Ishikawa (cell line): ENCODE results near the gene C1R.

Source experiments
- CEBPB ChIP-seq: IDR thresholded peaks from 2 replicates; pipeline ENCODE4 v1.6.1; 2012
- CREB1 ChIP-seq: IDR thresholded peaks from 2 replicates; pipeline ENCODE4 v1.6.1; 2012; ENCODE audit warnings: low read depth
- EGR1 ChIP-seq: IDR thresholded peaks from 2 replicates; pipeline ENCODE4 v1.6.1; 2012
- EP300 ChIP-seq: IDR thresholded peaks from 2 replicates; pipeline ENCODE4 v1.6.1; 2012; ENCODE audit warnings: borderline replicate concordance
- FOXM1 ChIP-seq: IDR thresholded peaks from 2 replicates; pipeline ENCODE4 v1.6.1; 2012; ENCODE audit warnings: low read depth, borderline replicate concordance
- MAX ChIP-seq: IDR thresholded peaks from 2 replicates; pipeline ENCODE4 v1.6.1; 2012
- NFIC ChIP-seq: IDR thresholded peaks from 2 replicates; pipeline ENCODE4 v1.6.1; 2012
- RAD21 ChIP-seq: IDR thresholded peaks from 2 replicates; pipeline ENCODE4 v1.6.1; 2012; ENCODE audit warnings: low read depth
- TAF1 ChIP-seq: IDR thresholded peaks from 2 replicates; pipeline ENCODE4 v1.6.1; 2012; ENCODE audit warnings: low read depth, mild to moderate bottlenecking
- TCF12 ChIP-seq: IDR thresholded peaks from 2 replicates; pipeline ENCODE4 v1.6.1; 2012; ENCODE audit warnings: low read depth
- TEAD4 ChIP-seq: IDR thresholded peaks from 2 replicates; pipeline ENCODE4 v1.6.1; 2012
- USF1 ChIP-seq: IDR thresholded peaks from 2 replicates; pipeline ENCODE4 v1.6.1; 2012
- YY1 ChIP-seq: IDR thresholded peaks from 2 replicates; pipeline ENCODE4 v1.6.1; 2012; ENCODE audit warnings: low read depth
- ZBTB7A ChIP-seq: IDR thresholded peaks from 2 replicates; pipeline ENCODE4 v1.6.1; 2012; ENCODE audit warnings: low read depth
- TF ChIP-seq, protein P1 (sequence below): IDR thresholded peaks from 2 replicates; pipeline ENCODE4 v1.6.1; 2012; ENCODE audit warnings: low read depth, mild to moderate bottlenecking

Gene C1R

DNA sequence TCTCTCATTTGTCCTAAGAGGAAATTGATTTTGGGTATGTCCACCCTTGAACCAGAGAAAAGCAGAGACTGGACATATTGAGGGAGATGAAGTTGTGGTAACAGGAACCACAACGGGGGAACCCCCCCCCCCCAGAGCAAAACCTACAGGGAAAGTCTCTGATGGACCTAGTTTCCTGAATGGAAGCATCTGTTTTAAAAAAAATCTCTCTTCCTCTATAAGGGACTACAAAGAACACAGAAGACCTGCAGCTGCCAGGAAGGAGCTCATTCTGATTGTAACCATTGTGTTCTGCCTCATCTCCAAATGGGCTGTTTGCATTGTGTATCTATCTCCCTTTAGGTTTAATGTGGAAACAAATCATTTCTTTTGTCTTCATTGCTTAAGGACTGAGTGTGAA is 18.3 kb downstream of the C1R start:
- TF ChIP-seq NFIC, result no peak
- TF ChIP-seq FOXM1, result no peak
- TF ChIP-seq, protein P1, sequence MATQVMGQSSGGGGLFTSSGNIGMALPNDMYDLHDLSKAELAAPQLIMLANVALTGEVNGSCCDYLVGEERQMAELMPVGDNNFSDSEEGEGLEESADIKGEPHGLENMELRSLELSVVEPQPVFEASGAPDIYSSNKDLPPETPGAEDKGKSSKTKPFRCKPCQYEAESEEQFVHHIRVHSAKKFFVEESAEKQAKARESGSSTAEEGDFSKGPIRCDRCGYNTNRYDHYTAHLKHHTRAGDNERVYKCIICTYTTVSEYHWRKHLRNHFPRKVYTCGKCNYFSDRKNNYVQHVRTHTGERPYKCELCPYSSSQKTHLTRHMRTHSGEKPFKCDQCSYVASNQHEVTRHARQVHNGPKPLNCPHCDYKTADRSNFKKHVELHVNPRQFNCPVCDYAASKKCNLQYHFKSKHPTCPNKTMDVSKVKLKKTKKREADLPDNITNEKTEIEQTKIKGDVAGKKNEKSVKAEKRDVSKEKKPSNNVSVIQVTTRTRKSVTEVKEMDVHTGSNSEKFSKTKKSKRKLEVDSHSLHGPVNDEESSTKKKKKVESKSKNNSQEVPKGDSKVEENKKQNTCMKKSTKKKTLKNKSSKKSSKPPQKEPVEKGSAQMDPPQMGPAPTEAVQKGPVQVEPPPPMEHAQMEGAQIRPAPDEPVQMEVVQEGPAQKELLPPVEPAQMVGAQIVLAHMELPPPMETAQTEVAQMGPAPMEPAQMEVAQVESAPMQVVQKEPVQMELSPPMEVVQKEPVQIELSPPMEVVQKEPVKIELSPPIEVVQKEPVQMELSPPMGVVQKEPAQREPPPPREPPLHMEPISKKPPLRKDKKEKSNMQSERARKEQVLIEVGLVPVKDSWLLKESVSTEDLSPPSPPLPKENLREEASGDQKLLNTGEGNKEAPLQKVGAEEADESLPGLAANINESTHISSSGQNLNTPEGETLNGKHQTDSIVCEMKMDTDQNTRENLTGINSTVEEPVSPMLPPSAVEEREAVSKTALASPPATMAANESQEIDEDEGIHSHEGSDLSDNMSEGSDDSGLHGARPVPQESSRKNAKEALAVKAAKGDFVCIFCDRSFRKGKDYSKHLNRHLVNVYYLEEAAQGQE, result no peak
- TF ChIP-seq EP300, result no peak
- no peak for TF ChIP-seq MAX
- TF ChIP-seq ZBTB7A, result no peak
- TF ChIP-seq USF1, result no peak
- TF ChIP-seq CEBPB, result no peak
- TF ChIP-seq YY1, result no peak

- no peak for TF ChIP-seq TCF12
- no peak for TF ChIP-seq NFIC
- TF ChIP-seq MAX, result no peak
- TF ChIP-seq USF1, result no peak
- TF ChIP-seq TAF1, result no peak
- no peak for TF ChIP-seq FOXM1
- TF ChIP-seq CEBPB, result no peak
- no peak for TF ChIP-seq YY1
- no peak for TF ChIP-seq RAD21
- no peak for TF ChIP-seq EGR1
- TF ChIP-seq, protein P1, result no peak
- TF ChIP-seq ZBTB7A, result no peak
- TF ChIP-seq TEAD4, result no peak
- TF ChIP-seq EP300, result no peak
- TF ChIP-seq CREB1, result no peak
Observed at GRCh38 chr12:7072554-7072953, 19.7 kb downstream of the C1R start.

DNA sequence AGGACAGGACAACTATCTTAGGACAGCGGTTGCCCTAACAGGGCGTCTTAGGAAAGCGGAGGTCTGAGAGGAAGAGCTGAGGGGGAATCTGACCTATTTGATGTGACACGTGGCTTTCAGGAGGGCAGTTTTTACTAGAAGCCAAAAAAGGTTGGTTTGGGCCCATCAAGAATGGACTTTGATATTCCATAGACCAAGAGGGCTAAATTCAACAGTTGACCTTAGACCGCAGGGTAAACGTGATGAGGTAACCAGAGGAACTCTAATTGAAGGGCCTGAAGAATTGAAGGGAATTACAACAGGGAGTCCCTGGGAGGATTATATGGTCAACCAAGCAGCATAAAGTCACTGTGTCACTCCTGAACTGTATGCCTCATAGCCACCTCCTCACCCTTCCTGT is 20.2 kb downstream of the C1R start:
- TF ChIP-seq TEAD4 (no peak), NFIC (no peak), TAF1 (no peak), ZBTB7A (no peak), RAD21 (no peak), CREB1 (no peak), EP300 (no peak), CEBPB (no peak), EGR1 (no peak), YY1 (no peak), MAX (no peak), FOXM1 (no peak), TCF12 (no peak), USF1 (no peak)
- TF ChIP-seq, protein P1, result no peak

DNA sequence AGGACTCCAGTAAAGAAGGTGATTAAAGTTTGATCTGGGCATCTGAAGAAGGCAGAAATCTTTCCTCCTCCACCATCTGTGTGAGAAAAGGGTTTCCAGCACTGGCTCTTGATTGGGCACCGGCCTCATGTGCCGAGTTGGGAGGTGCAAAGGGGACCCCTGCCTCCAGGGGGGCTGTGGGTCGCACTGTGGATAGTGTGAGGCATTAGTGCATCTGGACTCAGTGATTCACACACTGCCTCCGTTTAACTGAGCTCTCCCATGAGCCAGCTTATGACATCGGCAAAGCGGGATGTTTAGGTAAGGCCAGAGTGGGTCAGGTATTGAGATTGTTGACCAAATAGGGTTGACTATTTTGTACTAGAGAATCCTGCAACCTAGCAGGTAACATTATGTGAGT is 22.9 kb downstream of the C1R start:
- TF ChIP-seq TEAD4, result no peak
- TF ChIP-seq FOXM1, result no peak
- TF ChIP-seq RAD21, result no peak
- no peak for TF ChIP-seq TAF1
